Inferior parietal cortex (tissue), 1 donor: Measurements from ENCODE around the gene ATG9B.

Experiments used
- DNase-seq: peaks from one replicate; pipeline ENCODE4 v3.0.0-alpha.2; 2016; ENCODE audit errors: extremely low spot score

The ATG9B gene

GRCh38 chr7:150979713-150980390 lies 44.4 kb downstream of the ATG9B start:
- no peak for DNase-seq

- DNase-seq, result no peak
Measured at GRCh38 chr7:150978126-150978789, 46.0 kb downstream of the ATG9B start, which contains the start of gene KCNH2. Gene KCNH2, minus strand, starts transcription at chr7:150978321. Its CDS starts 408 bp downstream, at chr7:150977913.

- no peak for DNase-seq
Measured at GRCh38 chr7:150977382-150978125, 46.7 kb downstream of the ATG9B start.

GRCh38 chr7:150976529-150977381 lies 47.5 kb downstream of the ATG9B start:
- no peak for DNase-seq

GRCh38 chr7:150975536-150976319 lies 48.6 kb downstream of the ATG9B start:
- no peak for DNase-seq

GRCh38 chr7:150974468-150975391 lies 49.6 kb downstream of the ATG9B start:
- DNase-seq, result no peak

- DNase-seq, result no peak
Measured at GRCh38 chr7:150973571-150974451, 50.5 kb downstream of the ATG9B start.

- no peak for DNase-seq
Measured at GRCh38 chr7:150972741-150973140, 51.6 kb downstream of the ATG9B start.

GRCh38 chr7:150972023-150972468 lies 52.2 kb downstream of the ATG9B start:
- DNase-seq, result no peak

- no peak for DNase-seq
Measured at GRCh38 chr7:150971242-150972022, 52.9 kb downstream of the ATG9B start.

- DNase-seq, result no peak
Measured at GRCh38 chr7:150970424-150970823, 53.9 kb downstream of the ATG9B start.

- no peak for DNase-seq
Measured at GRCh38 chr7:150969475-150969874, 54.8 kb downstream of the ATG9B start.

- DNase-seq, result no peak
Measured at GRCh38 chr7:150968734-150969372, 55.4 kb downstream of the ATG9B start.

- no peak for DNase-seq
Measured at GRCh38 chr7:150968056-150968733, 56.1 kb downstream of the ATG9B start.

GRCh38 chr7:150967349-150967748 lies 56.9 kb downstream of the ATG9B start:
- DNase-seq, result no peak

- DNase-seq, result no peak
Measured at GRCh38 chr7:150966002-150966401, 58.3 kb downstream of the ATG9B start.
